GM12878 (cell line): ENCODE measurements around the gene GSE1. TPM values are rescaled to one million over a fixed set of nuclear protein-coding genes. Genes with fewer than 3 reads are reported as not detected.

Source experiments
- ATAC-seq: fragments of 200-7000 bp; cut with Tn5 transposase; 3 replicates; pipeline ENCODE4 v1.9.1; 2020; ENCODE audit warnings: mild to moderate bottlenecking, moderate library complexity
- BruUV-seq: library from RNA; stranded (reverse); fragments of 400-500 nt; replicated peaks from 2 replicates; lab custom pipeline; 2021; lab: Mats Ljungman, UMichigan
- CTCF ChIA-PET: fragments of 300-600 bp; sonication (Branson Sonifier 250); formaldehyde crosslinking; extraction: SDS; loops from one replicate; lab custom pipeline; 2021; ENCODE audit warnings: inconsistent platforms; lab: Yijun Ruan, JAX
- POLR2A ChIA-PET: fragments of 350-600 bp; formaldehyde crosslinking; extraction: SDS; loops from one replicate; lab custom pipeline; 2021; ENCODE audit warnings: inconsistent platforms; lab: Charles Lee
- RAD21 ChIA-PET: fragments of 300-600 bp; sonication (Branson Sonifier 250); formaldehyde crosslinking; loops from one replicate; lab custom pipeline; 2023; ENCODE audit warnings: antibody characterized with exemption; ENCODE audit not compliant: unreplicated experiment; lab: Charles Lee
- SMC1A ChIA-PET: fragments of 300-600 bp; sonication (Branson Sonifier 250); formaldehyde crosslinking; loops from one replicate; lab custom pipeline; 2023; ENCODE audit not compliant: unreplicated experiment, uncharacterized antibody; lab: Charles Lee
- DNase-seq: peaks from one replicate; pipeline ENCODE4 v3.0.0-alpha.2; 2011; ENCODE audit warnings: low read depth, low spot score
- FAIRE-seq: peaks from 3 replicates; lab custom pipeline; 2011; peaks lifted over from hg19 to GRCh38; lab: Jason Lieb, UNC
- H2AFZ ChIP-seq: 2 replicates; pipeline ENCODE4 v1.6.0; 2011; ENCODE audit warnings: low read depth, low read length, control low read depth; ENCODE audit not compliant: control insufficient read depth
- H3K27ac ChIP-seq: 2 replicates; pipeline ENCODE4 v1.5.1; 2011; ENCODE audit warnings: control low read depth; ENCODE audit not compliant: control insufficient read depth, insufficient read depth
- H3K27me3 ChIP-seq, 2 experiments: replicated peaks in 1 of 2; 2 replicates each; pipeline versions ENCODE4 v1.6.0 to v1.6.1; 2011; ENCODE audit warnings: low read length in 1 of 2; ENCODE audit not compliant: control insufficient read depth in 2 of 2, insufficient read depth in 2 of 2
- H3K36me3 ChIP-seq, 2 experiments: 2 replicates each; pipeline ENCODE4 v1.5.1; 2011; ENCODE audit warnings: low read length in 1 of 2; ENCODE audit not compliant: control insufficient read depth in 2 of 2, insufficient read depth in 2 of 2
- H3K4me1 ChIP-seq: 2 replicates; pipeline ENCODE4 v1.6.1; 2011; ENCODE audit warnings: mild to moderate bottlenecking, low read length, moderate library complexity, mixed read lengths; ENCODE audit not compliant: control insufficient read depth, insufficient read depth
- H3K4me2 ChIP-seq: 2 replicates; pipeline ENCODE4 v1.6.0; 2011; ENCODE audit warnings: control low read depth; ENCODE audit not compliant: control insufficient read depth, insufficient read depth
- H3K4me3 ChIP-seq: fragments of 200-600 bp; sonication (generic); 2 replicates; pipeline ENCODE4 v1.5.1; 2016
- H3K79me2 ChIP-seq: 2 replicates; pipeline ENCODE4 v1.6.0; 2011; ENCODE audit warnings: low read length; ENCODE audit not compliant: control insufficient read depth, insufficient read depth
- H3K9ac ChIP-seq: 2 replicates; pipeline ENCODE4 v1.8.0; 2011; ENCODE audit warnings: low read length, control low read depth, mixed read lengths; ENCODE audit not compliant: control insufficient read depth, insufficient read depth
- H3K9me3 ChIP-seq: replicated peaks from 3 replicates; pipeline ENCODE4 v1.5.1; 2011; ENCODE audit warnings: mild to moderate bottlenecking, low read length; ENCODE audit not compliant: control insufficient read depth, insufficient read depth
- H4K20me1 ChIP-seq: 2 replicates; pipeline ENCODE4 v1.6.0; 2011; ENCODE audit not compliant: control insufficient read depth, insufficient read depth
- PKNOX1 ChIP-seq: fragments of 450-650 bp; IDR thresholded peaks from 2 replicates; pipeline ENCODE4 v1.6.1; 2016; ENCODE audit warnings: mild to moderate bottlenecking
- SMC3 ChIP-seq: IDR thresholded peaks from 2 replicates; pipeline ENCODE4 v1.6.1; 2011; ENCODE audit warnings: low read length, improper control_type of control experiment, borderline replicate concordance
- WGBS: methylation state at CpG from one replicate; pipeline ENCODE4 v1.1.6; 2016; ENCODE audit warnings: low lambda C conversion rate; ENCODE audit not compliant: insufficient replicate concordance, insufficient coverage; ENCODE audit errors: missing lambda C conversion rate; 5-methylcytosine and 5-hydroxymethylcytosine counted together
- in situ Hi-C: fragments of 300-500 bp; cut with MboI; formaldehyde crosslinking; loops from 9 replicates; pipeline ENCODE4 v1.14.3; 2018; ENCODE audit warnings: mixed read lengths
- intact Hi-C: fragments of 100-400 bp; cut with micrococcal nuclease; formaldehyde crosslinking; loops from one replicate; pipeline ENCODE4 v1.14.2; 2022; ENCODE audit not compliant: unreplicated experiment
- polyA plus RNA-seq, 11 experiments: library from polyadenylated mRNA; depleted of rRNA in 4 of 11; unstranded in 6 of 11; stranded (reverse) in 5 of 11; fragments of >200 nt; fragmentation: Nextera tagmentation in 4 of 11; fragmentation: Illumina TruSeq in 1 of 11; extraction: Ambion mirVana in 4 of 11; extraction: Trizol in 1 of 11; gene quantifications; 1 replicate in 1 of 11; 2 replicates in 10 of 11; pipeline versions ENCODE4 v1.2.1 to v1.2.3, GENCODE V29; 2011 to 2016; ENCODE audit warnings: inconsistent platforms in 2 of 11, missing spikeins in 2 of 11, low read depth in 1 of 11
- total RNA-seq, 4 experiments: library from RNA; depleted of rRNA in 3 of 4; stranded (reverse); fragments of >200 nt in 3 of 4; fragmentation: Illumina TruSeq in 1 of 4; extraction: Trizol in 1 of 4; gene quantifications; 2 replicates each; pipeline versions ENCODE4 v1.2.1 to v1.2.3, GENCODE V29; 2013 to 2021

GSE1 gene
- total and polyA plus RNA-seq, 10 of the 15 experiments (the other 5 are each of a cell fraction or from before 2014, with no cell fraction given), result 4.6 to 58.7 (median 18.2) TPM

GRCh38 chr16:85566561-85567100 is 46.5 kb upstream of the GSE1 start:
- Histone ChIP-seq H3K4me3 (no peak overlapping the region), H3K9me3 (no peaks in the 10 kb centered on the region), H4K20me1 (peaks cover 15% of the 10 kb centered on the region), H3K79me2 (peaks cover 76% of the 10 kb centered on the region), H3K4me1 (peaks cover 47% of the 10 kb centered on the region), H3K27me3 (no peaks in the 10 kb centered on the region), H3K27ac (no peak overlapping the region), H3K36me3 (peaks cover 0 to 4% of the 10 kb centered on the region in 2 experiments; a peak in 2 of 4 replicates)
- FAIRE-seq (no peak), DNase-seq (no peak)
- WGBS, result 76% methylated on average over 17 of the region's 19 CpGs
- POLR2A ChIA-PET, result no interaction called here
- RAD21 ChIA-PET, result interaction anchor here (3.6 kb wide), 1 partner anchor 8 kb away, joined by 85 read pairs; no protein-coding TSS in a partner anchor
- in situ Hi-C loops, result loop anchor here (25.0 kb wide), 1 partner anchor 954 kb away; the partner anchor contains the start of gene COTL1
- no TSS peak for BruUV-seq
- TF ChIP-seq SMC3 (no peak), PKNOX1 (peak; percentile 65; the same call in 1 of the 2 replicates)
- TF ChIP-seq, all 136 proteins: peak for 1
- Histone ChIP-seq H2AFZ (no peak overlapping the region), H3K9ac (no peak overlapping the region), H3K4me2 (no peak overlapping the region)
- intact Hi-C loops, result no loop called here
- no peak for ATAC-seq
- CTCF ChIA-PET, result interaction anchor here (1.1 to 1.9 kb wide), 2 partner anchors 49 to 146 kb away, joined by 4 to 6 read pairs; no protein-coding TSS in a partner anchor
- SMC1A ChIA-PET, result interaction anchor here (5.4 to 6.1 kb wide), 2 partner anchors 8 to 13 kb away, joined by 39 to 73 read pairs; no protein-coding TSS in a partner anchor
